SU-DHL-6 (cell line): ENCODE measurements around the gene SOX6.

Experiments
- CTCF ChIP-seq: fragments of 200-600 bp; sonication (generic); IDR thresholded peaks from one replicate; pipeline ENCODE4 v1.5.1; 2017; ENCODE audit warnings: antibody characterized with exemption, mild to moderate bottlenecking, low read length, moderate library complexity; ENCODE audit not compliant: insufficient read depth, poor library complexity, severe bottlenecking
- EZH2phosphoT487 ChIP-seq: fragments of 200-600 bp; sonication (generic), shearing (Covaris generic); conservative IDR thresholded peaks from 2 replicates; pipeline ENCODE4 v1.6.1; 2018; ENCODE audit warnings: mild to moderate bottlenecking, antibody characterized with exemption, low read length, moderate library complexity, mixed read lengths

GRCh38 chr11:16120008-16120407 is 236.3 kb downstream of the SOX6 start:
- no peak for TF ChIP-seq CTCF
- no peak for TF ChIP-seq EZH2phosphoT487
